OCI-LY7 (cell line): Measurements from ENCODE around the gene CHST8. TPM values are rescaled to one million over a fixed set of nuclear protein-coding genes. Genes with fewer than 3 reads are reported as not detected.
A peak's percentile ranks its signal among the peaks of the same experiment; 100 is the strongest.

Source experiments
- BruUV-seq: library from RNA; stranded (reverse); fragments of 400-500 nt; replicated peaks from 2 replicates; lab custom pipeline; 2021; lab: Mats Ljungman, UMichigan
- CTCF ChIA-PET: fragments of 300-600 bp; sonication (Branson Sonifier 250); formaldehyde crosslinking; loops from one replicate; lab custom pipeline; 2022; ENCODE audit warnings: antibody characterized with exemption; ENCODE audit not compliant: unreplicated experiment; lab: Charles Lee
- POLR2A ChIA-PET: fragments of 300-600 bp; sonication (Branson Sonifier 250); formaldehyde crosslinking; loops from one replicate; lab custom pipeline; 2022; ENCODE audit warnings: antibody characterized with exemption; lab: Charles Lee
- DNase-seq: peaks from one replicate; pipeline ENCODE4 v3.0.0-alpha.2; 2015; ENCODE audit warnings: low spot score
- H2AFZ ChIP-seq: fragments of 200-600 bp; sonication (generic), shearing (Covaris generic); 2 replicates; pipeline ENCODE4 v1.6.1; 2014; ENCODE audit warnings: mild to moderate bottlenecking, antibody characterized with exemption, low read length, moderate library complexity
- H3K27ac ChIP-seq: fragments of 200-600 bp; sonication (generic); 2 replicates; pipeline ENCODE4 v1.5.1; 2014; ENCODE audit warnings: mixed run types, low read depth, mild to moderate bottlenecking, moderate library complexity, low read length, inconsistent platforms; ENCODE audit not compliant: poor library complexity, severe bottlenecking
- H3K36me3 ChIP-seq: fragments of 200-600 bp; sonication (generic); 2 replicates; pipeline ENCODE4 v1.6.1; 2014; ENCODE audit warnings: mild to moderate bottlenecking, antibody characterized with exemption, low read length, moderate library complexity, mixed read lengths; ENCODE audit not compliant: insufficient read depth
- H3K4me1 ChIP-seq: fragments of 200-600 bp; sonication (generic); 2 replicates; pipeline ENCODE4 v1.5.1; 2014; ENCODE audit warnings: mild to moderate bottlenecking, low read length; ENCODE audit not compliant: insufficient read depth, poor library complexity, severe bottlenecking
- H3K4me2 ChIP-seq: fragments of 200-600 bp; sonication (generic); 2 replicates; pipeline ENCODE4 v1.6.1; 2014; ENCODE audit warnings: mild to moderate bottlenecking, low read length
- H3K4me3 ChIP-seq: fragments of 200-600 bp; sonication (generic); 2 replicates; pipeline ENCODE4 v1.5.1; 2014; ENCODE audit warnings: mild to moderate bottlenecking, low read depth, low read length; ENCODE audit not compliant: poor library complexity, severe bottlenecking
- H3K79me2 ChIP-seq: fragments of 200-600 bp; sonication (generic); 2 replicates; pipeline ENCODE4 v1.6.1; 2016; ENCODE audit warnings: low read depth, mild to moderate bottlenecking, low read length, moderate library complexity, mixed read lengths; ENCODE audit not compliant: insufficient read depth
- H3K9me2 ChIP-seq: fragments of 200-600 bp; sonication (generic); 2 replicates; pipeline ENCODE4 v1.6.1; 2016; ENCODE audit warnings: mild to moderate bottlenecking, low read length, mixed read lengths; ENCODE audit not compliant: insufficient read depth
- H3K9me3 ChIP-seq: fragments of 200-600 bp; sonication (generic); 2 replicates; pipeline ENCODE4 v1.6.1; 2014; ENCODE audit warnings: mild to moderate bottlenecking, mixed run types, low read length, mixed read lengths
- H4K20me1 ChIP-seq: fragments of 200-600 bp; sonication (generic); 2 replicates; pipeline ENCODE4 v1.6.1; 2014; ENCODE audit warnings: mild to moderate bottlenecking, antibody characterized with exemption, low read length, moderate library complexity, mixed read lengths; ENCODE audit not compliant: insufficient read depth
- CTCF ChIP-seq: fragments of 200-600 bp; sonication (generic); conservative IDR thresholded peaks from 2 replicates; pipeline ENCODE4 v1.5.1; 2014; ENCODE audit warnings: mild to moderate bottlenecking, antibody characterized with exemption, low read length, moderate library complexity, mixed read lengths
- EZH2phosphoT487 ChIP-seq: fragments of 200-600 bp; sonication (generic); IDR thresholded peaks from 2 replicates; pipeline ENCODE4 v1.6.1; 2018; ENCODE audit warnings: low read depth, borderline replicate concordance, mild to moderate bottlenecking, mixed run types, antibody characterized with exemption, low read length, moderate library complexity, mixed read lengths
- intact Hi-C: fragments of 100-400 bp; cut with micrococcal nuclease; formaldehyde crosslinking; loops from one replicate; pipeline ENCODE4 v1.10.0; 2022; ENCODE audit not compliant: unreplicated experiment
- total RNA-seq, 2 experiments: library from RNA; depleted of rRNA in 1 of 2; stranded (reverse); fragments of >200 nt in 1 of 2; shearing (Covaris generic) in 1 of 2; gene quantifications; 2 replicates each; pipeline ENCODE4 v1.2.3, GENCODE V29; 2014 to 2022

CHST8 gene
- total RNA-seq, 2 experiments from 2014 or later, result not detected

DNA sequence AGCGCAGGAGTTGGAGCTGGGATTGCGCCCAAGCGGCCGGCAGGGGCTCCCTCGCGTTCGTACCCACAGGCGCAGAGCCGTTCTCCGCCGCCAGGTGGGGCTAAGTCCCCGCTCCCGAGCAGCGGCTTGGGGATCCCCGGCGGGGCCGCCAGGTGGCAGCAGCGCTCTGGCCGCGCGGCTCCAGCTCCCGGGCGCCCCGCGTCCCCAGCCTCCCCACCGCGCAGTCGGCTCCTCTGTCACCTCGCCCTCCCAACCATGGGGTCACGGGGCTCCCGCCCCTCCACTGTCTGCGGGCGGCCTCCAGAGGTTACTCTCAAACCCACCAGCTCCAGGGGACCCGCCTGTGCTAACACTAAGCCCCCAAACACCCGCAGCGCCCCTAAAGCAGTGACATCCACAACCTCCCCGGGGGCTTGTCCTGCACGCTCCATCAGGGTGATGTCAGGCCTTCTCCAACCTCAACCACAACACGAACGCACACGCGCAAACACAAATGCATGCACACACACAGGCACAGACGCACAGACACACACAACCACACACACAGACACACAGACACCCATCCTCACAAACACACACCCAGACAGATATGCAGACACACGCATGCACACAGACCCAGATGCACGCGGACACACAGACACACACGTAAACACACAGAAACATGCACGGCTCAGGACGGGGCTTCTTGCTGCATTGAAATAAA, 156.5 kb downstream of the CHST8 start:
- Histone ChIP-seq H3K27ac (no peak overlapping the region), H2AFZ (no peak overlapping the region), H3K4me3 (no peak overlapping the region), H3K36me3 (no peaks in the 10 kb centered on the region), H4K20me1 (no peaks in the 10 kb centered on the region), H3K79me2 (no peaks in the 10 kb centered on the region), H3K9me3 (no peaks in the 10 kb centered on the region), H3K4me1 (no peaks in the 10 kb centered on the region), H3K4me2 (no peak overlapping the region), H3K9me2 (no peaks in the 10 kb centered on the region)
- POLR2A ChIA-PET, result no interaction called here
- peak; percentile 99 for TF ChIP-seq CTCF
- no peak for TF ChIP-seq EZH2phosphoT487
- intact Hi-C loops, result loop anchor here (1.0 to 10.0 kb wide), 3 partner anchors 220 to 543 kb away; no protein-coding TSS in a partner anchor
- no TSS peak for BruUV-seq
- CTCF ChIA-PET, result interaction anchor here (0.8 to 1.3 kb wide), 3 partner anchors 10 to 319 kb away, joined by 3 to 4 read pairs (median 4); no protein-coding TSS in a partner anchor
- peak; percentile 82 for DNase-seq

DNA sequence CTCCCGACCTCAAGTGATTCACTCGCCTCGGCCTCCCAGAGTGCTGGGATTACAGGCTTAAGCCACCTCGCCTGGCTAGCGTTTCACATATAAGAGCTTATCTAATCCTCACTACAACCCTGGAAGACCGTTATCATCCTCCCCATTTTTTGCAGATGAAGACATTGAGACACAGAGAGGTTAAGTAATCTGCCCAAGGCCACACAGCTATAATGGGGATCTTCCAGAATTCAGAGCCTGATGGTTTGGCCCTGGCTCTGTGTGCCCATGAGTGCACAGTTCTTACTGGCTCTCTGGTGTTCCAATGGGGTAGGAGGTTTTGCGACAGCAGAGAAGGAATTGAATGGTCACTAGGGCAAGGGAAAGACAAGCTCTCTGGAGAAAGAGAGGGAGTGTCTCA, 158.1 kb downstream of the CHST8 start:
- intact Hi-C loops, result loop anchor here (10.0 kb wide), 1 partner anchor 545 kb away; no protein-coding TSS in a partner anchor
- Histone ChIP-seq H2AFZ (no peak overlapping the region), H3K27ac (no peak overlapping the region), H3K9me2 (no peaks in the 10 kb centered on the region), H3K4me2 (no peak overlapping the region), H4K20me1 (no peaks in the 10 kb centered on the region), H3K36me3 (no peaks in the 10 kb centered on the region), H3K4me3 (no peak overlapping the region), H3K4me1 (no peaks in the 10 kb centered on the region), H3K79me2 (no peaks in the 10 kb centered on the region), H3K9me3 (no peaks in the 10 kb centered on the region)
- BruUV-seq, result no TSS peak
- POLR2A ChIA-PET, result no interaction called here
- no peak for TF ChIP-seq EZH2phosphoT487
- no peak for TF ChIP-seq CTCF
- CTCF ChIA-PET, result no interaction called here
- no peak for DNase-seq

DNA sequence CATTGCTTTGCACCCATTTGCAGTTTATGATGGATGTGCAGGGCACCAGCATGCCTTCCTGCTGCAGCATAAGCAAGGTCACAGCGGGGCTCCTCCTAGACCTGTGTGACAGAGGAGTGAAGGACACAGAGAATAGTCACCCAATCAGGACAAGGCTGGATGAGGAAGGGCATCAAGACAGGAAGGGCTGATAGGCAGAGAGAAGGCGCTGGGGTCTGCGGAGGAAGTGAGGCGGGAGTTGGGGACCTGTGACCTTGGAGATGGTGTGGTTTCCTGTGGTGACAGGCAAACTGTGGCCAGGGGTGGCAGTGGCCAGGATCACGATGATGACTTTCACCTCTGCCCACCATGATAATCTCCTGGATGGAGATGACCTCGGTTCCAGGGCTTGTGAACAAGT, 158.5 kb downstream of the CHST8 start:
- ChIA-PET CTCF (no interaction called here), POLR2A (no interaction called here)
- TF ChIP-seq CTCF (no peak), EZH2phosphoT487 (no peak)
- no peak overlapping the region for H3K27ac ChIP-seq
- intact Hi-C loops, result no loop called here
- BruUV-seq, result no TSS peak
- no peak overlapping the region for H3K4me3 ChIP-seq
- no peaks in the 10 kb centered on the region for H3K9me2 ChIP-seq
- no peak for DNase-seq
- no peaks in the 10 kb centered on the region for H4K20me1 ChIP-seq
- no peaks in the 10 kb centered on the region for H3K36me3 ChIP-seq
- no peaks in the 10 kb centered on the region for H3K9me3 ChIP-seq
- H3K4me2 ChIP-seq, result no peak overlapping the region
- no peaks in the 10 kb centered on the region for H3K4me1 ChIP-seq
- H2AFZ ChIP-seq, result no peak overlapping the region
- no peaks in the 10 kb centered on the region for H3K79me2 ChIP-seq
